Cardiac muscle cell (in vitro differentiated cells and primary cell): ENCODE results near the gene ESPN. TPM values are rescaled to one million over a fixed set of nuclear protein-coding genes. Genes with fewer than 3 reads are reported as not detected.

Experiments
- DNase-seq, 2 donors: peaks; one replicate each; pipeline versions ENCODE4 v3.0.0 to v3.0.0-alpha.2; 2010 to 2017; ENCODE audit warnings: low read depth in 1 of 2, low spot score in 1 of 2
- H3K27ac ChIP-seq: fragments of 200-600 bp; sonication (generic); 2 replicates; pipeline ENCODE4 v1.5.1; 2016
- H3K27me3 ChIP-seq: fragments of 200-600 bp; sonication (generic); 2 replicates; pipeline ENCODE4 v1.6.0; 2016; ENCODE audit warnings: control low read depth
- H3K36me3 ChIP-seq: fragments of 200-600 bp; sonication (generic); 2 replicates; pipeline ENCODE4 v1.5.1; 2016; ENCODE audit warnings: control low read depth
- H3K4me1 ChIP-seq: fragments of 200-600 bp; sonication (generic); 2 replicates; pipeline ENCODE4 v1.8.1; 2017; ENCODE audit warnings: low read depth, mild to moderate bottlenecking, mixed run types
- H3K4me3 ChIP-seq: fragments of 200-600 bp; sonication (generic); 2 replicates; pipeline ENCODE4 v1.5.1; 2016; ENCODE audit warnings: mild to moderate bottlenecking
- H3K9me3 ChIP-seq: fragments of 200-600 bp; sonication (generic); 2 replicates; pipeline ENCODE4 v1.5.1; 2017; ENCODE audit warnings: low read depth, mild to moderate bottlenecking, control low read depth
- CTCF ChIP-seq: IDR thresholded peaks from 2 replicates; pipeline ENCODE4 v1.5.1; 2012; ENCODE audit warnings: low read depth, mild to moderate bottlenecking, low read length
- polyA plus RNA-seq: library from polyadenylated mRNA; unstranded; fragments of >200 nt; fragmentation: Nextera tagmentation; extraction: Ambion mirVana; gene quantifications from 2 replicates; pipeline ENCODE4 v1.2.1, GENCODE V29; 2016
- total RNA-seq: library from RNA; depleted of rRNA; stranded (reverse); fragments of >200 nt; gene quantifications from 2 replicates; pipeline ENCODE4 v1.2.3, GENCODE V29; 2016

The ESPN gene
- total and polyA plus RNA-seq, 2 experiments from 2014 or later, result 8.0 to 18.1 TPM

GRCh38 chr1:6463120-6463412 is 38.5 kb downstream of the ESPN start:
- Histone ChIP-seq H3K4me3 (no peak overlapping the region), H3K27ac (no peak overlapping the region), H3K36me3 (no peaks in the 10 kb centered on the region), H3K4me1 (no peaks in the 10 kb centered on the region), H3K9me3 (no peaks in the 10 kb centered on the region), H3K27me3 (peaks cover 9% of the 10 kb centered on the region)
- DNase-seq, result no peak
- TF ChIP-seq CTCF, result no peak

DNA sequence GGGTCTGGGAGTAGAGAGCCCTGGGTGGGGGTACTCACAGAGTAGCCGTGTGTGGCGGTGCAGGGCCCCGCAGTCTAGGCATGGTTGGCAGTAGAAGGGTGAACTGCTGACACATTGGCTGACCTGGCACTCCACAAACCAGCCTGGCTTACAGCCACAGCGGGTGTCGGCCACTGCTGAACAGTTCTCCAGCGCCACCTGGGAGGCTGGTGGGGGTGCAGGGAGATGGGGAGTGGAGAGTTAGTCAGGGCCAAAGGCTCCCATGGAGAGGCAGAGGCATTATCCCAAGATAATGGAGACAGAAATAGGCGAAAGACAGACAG is 39.9 kb downstream of the ESPN start:
- no peaks in the 10 kb centered on the region for H3K4me1 ChIP-seq
- H3K9me3 ChIP-seq, result no peaks in the 10 kb centered on the region
- H3K27me3 ChIP-seq, result peaks cover 9% of the 10 kb centered on the region
- no peak overlapping the region for H3K4me3 ChIP-seq
- DNase-seq, result no peak
- no peak for TF ChIP-seq CTCF
- no peaks in the 10 kb centered on the region for H3K36me3 ChIP-seq
- H3K27ac ChIP-seq, result no peak overlapping the region

- Histone ChIP-seq H3K27ac (no peak overlapping the region), H3K27me3 (peaks cover 9% of the 10 kb centered on the region), H3K36me3 (peaks cover under 1% of the 10 kb centered on the region), H3K4me1 (no peaks in the 10 kb centered on the region), H3K4me3 (no peak overlapping the region), H3K9me3 (no peaks in the 10 kb centered on the region)
- TF ChIP-seq CTCF, result no peak
- DNase-seq, result no peak
Measured at GRCh38 chr1:6464915-6465314, 40.3 kb downstream of the ESPN start.

- DNase-seq, result no peak
- Histone ChIP-seq H3K9me3 (no peaks in the 10 kb centered on the region), H3K27ac (no peak overlapping the region), H3K4me3 (no peak overlapping the region), H3K36me3 (peaks cover 7% of the 10 kb centered on the region), H3K27me3 (peaks cover 9% of the 10 kb centered on the region), H3K4me1 (no peaks in the 10 kb centered on the region)
- TF ChIP-seq CTCF, result no peak
Measured at GRCh38 chr1:6465461-6466005, 41.0 kb downstream of the ESPN start.

DNA sequence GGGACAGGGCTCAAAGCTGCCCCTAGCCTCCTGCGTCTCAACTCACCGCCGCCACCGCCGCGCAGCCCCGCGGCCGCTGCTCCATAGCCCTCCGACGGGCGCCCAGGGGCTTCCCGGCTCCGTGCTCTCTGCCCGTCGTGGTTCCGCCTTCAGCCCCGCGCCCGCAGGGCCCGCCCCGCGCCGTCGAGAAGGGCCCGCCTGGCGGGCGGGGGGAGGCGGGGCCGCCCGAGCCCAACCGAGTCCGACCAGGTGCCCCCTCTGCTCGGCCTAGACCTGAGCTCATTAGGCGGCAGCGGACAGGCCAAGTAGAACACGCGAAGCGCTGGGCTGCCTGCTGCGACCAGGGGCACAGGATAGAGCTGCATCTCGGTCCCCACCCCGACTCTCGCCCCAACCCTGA is 41.4 kb downstream of the ESPN start, which contains the start of gene TNFRSF25:
Gene TNFRSF25 (minus strand): TSS at position 151 of the 400 bp plus-strand sequence. CDS start 66 bp downstream, at position 85.
- TF ChIP-seq CTCF, result no peak
- Histone ChIP-seq H3K27ac (no peak within 1 kb of the TSS), H3K4me1 (no peaks in the 10 kb centered on the region), H3K4me3 (no peak within 1 kb of the TSS), H3K36me3 (peaks cover 7% of the 10 kb centered on the region), H3K27me3 (peaks cover 9% of the 10 kb centered on the region), H3K9me3 (no peaks in the 10 kb centered on the region)
- no peak for DNase-seq

DNA sequence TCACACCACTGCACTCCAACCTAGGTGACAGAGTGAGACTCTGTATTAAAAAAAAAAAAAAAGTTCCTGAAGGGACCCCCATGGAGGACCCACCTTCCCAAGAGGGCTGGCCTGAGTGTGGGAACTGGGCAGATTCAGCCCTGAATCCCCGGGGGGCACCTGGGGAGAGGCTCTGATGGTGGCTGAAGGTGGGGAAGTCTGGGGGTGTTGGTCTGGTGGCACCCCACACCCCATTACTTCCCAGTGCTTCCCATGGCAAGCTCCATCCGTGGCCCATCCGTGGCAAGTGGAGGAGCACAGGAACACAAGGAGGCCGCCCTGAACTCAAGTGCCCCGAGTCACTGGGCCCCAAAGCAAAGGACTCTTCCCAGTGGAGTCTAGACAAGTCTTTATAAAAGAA is 42.2 kb downstream of the ESPN start:
- H3K9me3 ChIP-seq, result no peaks in the 10 kb centered on the region
- peaks cover 7% of the 10 kb centered on the region for H3K36me3 ChIP-seq
- no peak for DNase-seq
- no peak overlapping the region for H3K4me3 ChIP-seq
- peaks cover 9% of the 10 kb centered on the region for H3K27me3 ChIP-seq
- no peak for TF ChIP-seq CTCF
- H3K4me1 ChIP-seq, result no peaks in the 10 kb centered on the region
- H3K27ac ChIP-seq, result no peak overlapping the region
